Activated CD4-positive, alpha-beta T cell treated with anti-CD3 and anti-CD28 coated beads for 48 hours (primary cell): Measurements from ENCODE around the gene RANBP9.

Experiments used
- DNase-seq: peaks from one replicate; pipeline ENCODE4 v3.0.0-alpha.2; 2020

RANBP9 gene

GRCh38 chr6:13711733-13712598, at the start of gene RANBP9:
Gene RANBP9, minus strand, starts transcription at chr6:13711835. Its CDS starts 330 bp downstream, at chr6:13711505.
- peak; percentile 88 for DNase-seq

- no peak for DNase-seq
Observed at GRCh38 chr6:13760307-13761304, 49.0 kb upstream of the RANBP9 start.

GRCh38 chr6:13759025-13759424, 47.4 kb upstream of the RANBP9 start:
- no peak for DNase-seq

GRCh38 chr6:13754644-13755043, 43.0 kb upstream of the RANBP9 start:
- DNase-seq = no peak

- DNase-seq = no peak
Observed at GRCh38 chr6:13743736-13744127, 32.1 kb upstream of the RANBP9 start.

GRCh38 chr6:13742961-13743735, 31.5 kb upstream of the RANBP9 start:
- DNase-seq = no peak

GRCh38 chr6:13741365-13741764, 29.7 kb upstream of the RANBP9 start:
- no peak for DNase-seq

- no peak for DNase-seq
Observed at GRCh38 chr6:13735031-13735430, 23.4 kb upstream of the RANBP9 start.

- DNase-seq = no peak
Observed at GRCh38 chr6:13733178-13733887, 21.7 kb upstream of the RANBP9 start.

GRCh38 chr6:13730704-13731103, 19.1 kb upstream of the RANBP9 start:
- DNase-seq = no peak

- no peak for DNase-seq
Observed at GRCh38 chr6:13729891-13730290, 18.3 kb upstream of the RANBP9 start.

- DNase-seq = peak; percentile 51
Observed at GRCh38 chr6:13725570-13725969, 13.9 kb upstream of the RANBP9 start.

- no peak for DNase-seq
Observed at GRCh38 chr6:13725052-13725451, 13.4 kb upstream of the RANBP9 start.

GRCh38 chr6:13724182-13724581, 12.5 kb upstream of the RANBP9 start:
- DNase-seq = no peak

- DNase-seq = no peak
Observed at GRCh38 chr6:13722880-13723279, 11.2 kb upstream of the RANBP9 start.

GRCh38 chr6:13718123-13718458, 6.5 kb upstream of the RANBP9 start:
- no peak for DNase-seq

GRCh38 chr6:13716955-13717295, 5.3 kb upstream of the RANBP9 start:
- DNase-seq = no peak

- DNase-seq = no peak
Observed at GRCh38 chr6:13716225-13716954, 4.8 kb upstream of the RANBP9 start.

GRCh38 chr6:13715444-13715883, 3.8 kb upstream of the RANBP9 start:
- peak; percentile 69 for DNase-seq

GRCh38 chr6:13712599-13712898, 914 bp upstream of the RANBP9 start:
- no peak for DNase-seq

- DNase-seq = no peak
Observed at GRCh38 chr6:13711324-13711732, 307 bp downstream of the RANBP9 start.
